ENCODE results near the gene ALKBH2. TPM values are rescaled to one million over a fixed set of nuclear protein-coding genes. Genes with fewer than 3 reads are reported as not detected.

The ALKBH2 gene
- total RNA-seq, 1 donor from 2014 or later, result 16.4 TPM

- H3K27me3 Mint-ChIP-seq (ENCODE audit: unreplicated experiment), result peaks cover 3% of the 10 kb centered on the region
- TF ChIP-seq CTCF (IDR thresholded peaks at IDR 0.05; ENCODE audit: partially characterized antibody, unreplicated experiment), result no peak
- H3K27ac Mint-ChIP-seq (ENCODE audit: unreplicated experiment), result peak overlapping the region; percentile 94
- no peak for DNase-seq
- no peaks in the 10 kb centered on the region for H3K36me3 Mint-ChIP-seq (ENCODE audit: unreplicated experiment)
- H3K4me3 Mint-ChIP-seq (ENCODE audit: unreplicated experiment), result peak overlapping the region; percentile 98
- peaks cover 5% of the 10 kb centered on the region for H3K9me3 Mint-ChIP-seq (ENCODE audit: unreplicated experiment)
- H3K4me1 Mint-ChIP-seq (ENCODE audit: low read depth, unreplicated experiment), result peaks cover 17% of the 10 kb centered on the region
Observed at GRCh38 chr12:109098651-109099050, 5.4 kb upstream of the ALKBH2 start.

- no peak for TF ChIP-seq CTCF (IDR thresholded peaks at IDR 0.05; ENCODE audit: partially characterized antibody, unreplicated experiment)
- H3K36me3 Mint-ChIP-seq (ENCODE audit: unreplicated experiment), result no peaks in the 10 kb centered on the region
- peaks cover 2% of the 10 kb centered on the region for H3K27me3 Mint-ChIP-seq (ENCODE audit: unreplicated experiment)
- peak overlapping the region; percentile 98 for H3K4me3 Mint-ChIP-seq (ENCODE audit: unreplicated experiment)
- peaks cover 5% of the 10 kb centered on the region for H3K9me3 Mint-ChIP-seq (ENCODE audit: unreplicated experiment)
- H3K27ac Mint-ChIP-seq (ENCODE audit: unreplicated experiment), result peak overlapping the region; percentile 94
- DNase-seq, result no peak
- peaks cover 17% of the 10 kb centered on the region for H3K4me1 Mint-ChIP-seq (ENCODE audit: low read depth, unreplicated experiment)
Observed at GRCh38 chr12:109098183-109098604, 4.9 kb upstream of the ALKBH2 start.

- peaks cover 2% of the 10 kb centered on the region for H3K27me3 Mint-ChIP-seq (ENCODE audit: unreplicated experiment)
Observed at GRCh38 chr12:109097435-109098182, 4.3 kb upstream of the ALKBH2 start, which contains the start of gene UNG. Gene UNG (plus strand): TSS chr12:109097597. CDS start chr12:109097680, 83 bp downstream.

GRCh38 chr12:109097140-109097434, 3.8 kb upstream of the ALKBH2 start:
- no peak for TF ChIP-seq CTCF (IDR thresholded peaks at IDR 0.05; ENCODE audit: partially characterized antibody, unreplicated experiment)
- H3K9me3 Mint-ChIP-seq (ENCODE audit: unreplicated experiment), result peaks cover 5% of the 10 kb centered on the region
- H3K27ac Mint-ChIP-seq (ENCODE audit: unreplicated experiment), result no peak overlapping the region
- DNase-seq, result no peak
- H3K27me3 Mint-ChIP-seq (ENCODE audit: unreplicated experiment), result peaks cover 2% of the 10 kb centered on the region
- H3K4me3 Mint-ChIP-seq (ENCODE audit: unreplicated experiment), result peak overlapping the region; percentile 98
- no peaks in the 10 kb centered on the region for H3K36me3 Mint-ChIP-seq (ENCODE audit: unreplicated experiment)
- H3K4me1 Mint-ChIP-seq (ENCODE audit: low read depth, unreplicated experiment), result peaks cover 23% of the 10 kb centered on the region

More at GRCh38 chr12:109097435-109098182, 4.3 kb upstream of the ALKBH2 start, which contains the start of gene UNG:
- Mint-ChIP-seq H3K4me3 (ENCODE audit: unreplicated experiment) (peak within 1 kb of the TSS; percentile 98), H3K36me3 (ENCODE audit: unreplicated experiment) (no peaks in the 10 kb centered on the region), H3K9me3 (ENCODE audit: unreplicated experiment) (peaks cover 5% of the 10 kb centered on the region), H3K4me1 (ENCODE audit: low read depth, unreplicated experiment) (peaks cover 22% of the 10 kb centered on the region), H3K27ac (ENCODE audit: unreplicated experiment) (peak within 1 kb of the TSS; percentile 94)
- TF ChIP-seq CTCF (IDR thresholded peaks at IDR 0.05; ENCODE audit: partially characterized antibody, unreplicated experiment), result no peak
- peak; percentile 99 for DNase-seq

- no peak for DNase-seq
- peaks cover 6% of the 10 kb centered on the region for H3K4me1 Mint-ChIP-seq (ENCODE audit: low read depth, unreplicated experiment)
- no peak overlapping the region for H3K27ac Mint-ChIP-seq (ENCODE audit: unreplicated experiment)
- no peak for TF ChIP-seq CTCF (IDR thresholded peaks at IDR 0.05; ENCODE audit: partially characterized antibody, unreplicated experiment)
- H3K9me3 Mint-ChIP-seq (ENCODE audit: unreplicated experiment), result peaks cover 5% of the 10 kb centered on the region
- H3K36me3 Mint-ChIP-seq (ENCODE audit: unreplicated experiment), result no peaks in the 10 kb centered on the region
- peaks cover 2% of the 10 kb centered on the region for H3K27me3 Mint-ChIP-seq (ENCODE audit: unreplicated experiment)
- peak overlapping the region; percentile 84 for H3K4me3 Mint-ChIP-seq (ENCODE audit: unreplicated experiment)
Observed at GRCh38 chr12:109092497-109093021, 713 bp downstream of the ALKBH2 start.
